Smooth muscle cell (in vitro differentiated cells): ENCODE data around the gene ZNF574. TPM values are rescaled to one million over a fixed set of nuclear protein-coding genes. Genes with fewer than 3 reads are reported as not detected.

ENCODE experiments used
- DNase-seq: peaks from one replicate; lab custom pipeline; 2025; ENCODE audit not compliant: unreplicated experiment; lab: John Stamatoyannopoulos, UW
- H2AFZ ChIP-seq: fragments of 200-600 bp; sonication (generic); 2 replicates; pipeline ENCODE4 v1.6.0; 2016; ENCODE audit warnings: antibody characterized with exemption, low read depth, mild to moderate bottlenecking
- H3F3A ChIP-seq: fragments of 200-600 bp; sonication (generic); 2 replicates; pipeline ENCODE4 v1.6.0; 2017; ENCODE audit warnings: antibody characterized with exemption, low read depth
- H3K27ac ChIP-seq: fragments of 200-600 bp; sonication (generic); 2 replicates; pipeline ENCODE4 v1.5.1; 2016; ENCODE audit warnings: low read depth, mild to moderate bottlenecking
- H3K27me3 ChIP-seq: fragments of 200-600 bp; sonication (generic); 2 replicates; pipeline ENCODE4 v1.6.1; 2016; ENCODE audit warnings: low read depth, mild to moderate bottlenecking
- H3K36me3 ChIP-seq: fragments of 200-600 bp; sonication (generic); 2 replicates; pipeline ENCODE4 v1.5.1; 2016; ENCODE audit warnings: low read depth
- H3K4me1 ChIP-seq: fragments of 200-600 bp; sonication (generic); 2 replicates; pipeline ENCODE4 v1.5.1; 2016; ENCODE audit warnings: low read depth
- H3K4me2 ChIP-seq: fragments of 200-600 bp; sonication (generic); 2 replicates; pipeline ENCODE4 v1.6.0; 2016; ENCODE audit warnings: mild to moderate bottlenecking
- H3K4me3 ChIP-seq: fragments of 200-600 bp; sonication (generic); 2 replicates; pipeline ENCODE4 v1.5.1; 2016; ENCODE audit warnings: mild to moderate bottlenecking
- H3K79me2 ChIP-seq: fragments of 200-600 bp; sonication (generic); 2 replicates; pipeline ENCODE4 v1.6.0; 2016; ENCODE audit warnings: low read depth, mild to moderate bottlenecking
- H3K9ac ChIP-seq: fragments of 200-600 bp; sonication (generic); 2 replicates; pipeline ENCODE4 v1.6.0; 2016; ENCODE audit warnings: low read depth
- H3K9me3 ChIP-seq: fragments of 200-600 bp; sonication (generic); replicated peaks from 2 replicates; pipeline ENCODE4 v1.5.1; 2016; ENCODE audit warnings: low read depth
- H4K20me1 ChIP-seq: fragments of 200-600 bp; sonication (generic); 2 replicates; pipeline ENCODE4 v1.6.0; 2016; ENCODE audit warnings: low read depth
- WGBS: methylation state at CpG from one replicate; pipeline ENCODE4 v1.1.7; 2016; ENCODE audit warnings: low lambda C conversion rate; 5-methylcytosine and 5-hydroxymethylcytosine counted together
- polyA plus RNA-seq: library from polyadenylated mRNA; unstranded; fragments of >200 nt; fragmentation: Nextera tagmentation; extraction: Ambion mirVana; gene quantifications from 2 replicates; pipeline ENCODE4 v1.2.1, GENCODE V29; 2016
- total RNA-seq: library from RNA; depleted of rRNA; stranded (reverse); fragments of >200 nt; gene quantifications from 2 replicates; pipeline ENCODE4 v1.2.3, GENCODE V29; 2014
- TF ChIP-seq, protein P1 (sequence below): fragments of 200-600 bp; sonication (generic); IDR thresholded peaks from 2 replicates; pipeline ENCODE4 v1.5.1; 2017; ENCODE audit warnings: borderline replicate concordance, mild to moderate bottlenecking, antibody characterized with exemption; ENCODE audit not compliant: insufficient read depth, poor library complexity, severe bottlenecking

The ZNF574 gene
- total and polyA plus RNA-seq, 2 experiments from 2014 or later = 8.9 to 20.5 TPM

GRCh38 chr19:42115219-42115618, 39.3 kb downstream of the ZNF574 start:
- DNase-seq = no peak
- H3K27me3 ChIP-seq = no peaks in the 10 kb centered on the region
- peaks cover 18% of the 10 kb centered on the region for H3K4me1 ChIP-seq
- WGBS = 68% methylated on average over 4 of the region's 4 CpGs
- no peaks in the 10 kb centered on the region for H3K79me2 ChIP-seq
- no peaks in the 10 kb centered on the region for H3K9me3 ChIP-seq
- H3K4me3 ChIP-seq = no peak overlapping the region
- peaks cover 18% of the 10 kb centered on the region for H3F3A ChIP-seq
- no peaks in the 10 kb centered on the region for H3K36me3 ChIP-seq
- no peaks in the 10 kb centered on the region for H4K20me1 ChIP-seq
- peak overlapping the region; percentile 91 for H3K27ac ChIP-seq
- no peak overlapping the region for H3K4me2 ChIP-seq
- no peak overlapping the region for H3K9ac ChIP-seq
- H2AFZ ChIP-seq = no peak overlapping the region
- TF ChIP-seq, protein P1, sequence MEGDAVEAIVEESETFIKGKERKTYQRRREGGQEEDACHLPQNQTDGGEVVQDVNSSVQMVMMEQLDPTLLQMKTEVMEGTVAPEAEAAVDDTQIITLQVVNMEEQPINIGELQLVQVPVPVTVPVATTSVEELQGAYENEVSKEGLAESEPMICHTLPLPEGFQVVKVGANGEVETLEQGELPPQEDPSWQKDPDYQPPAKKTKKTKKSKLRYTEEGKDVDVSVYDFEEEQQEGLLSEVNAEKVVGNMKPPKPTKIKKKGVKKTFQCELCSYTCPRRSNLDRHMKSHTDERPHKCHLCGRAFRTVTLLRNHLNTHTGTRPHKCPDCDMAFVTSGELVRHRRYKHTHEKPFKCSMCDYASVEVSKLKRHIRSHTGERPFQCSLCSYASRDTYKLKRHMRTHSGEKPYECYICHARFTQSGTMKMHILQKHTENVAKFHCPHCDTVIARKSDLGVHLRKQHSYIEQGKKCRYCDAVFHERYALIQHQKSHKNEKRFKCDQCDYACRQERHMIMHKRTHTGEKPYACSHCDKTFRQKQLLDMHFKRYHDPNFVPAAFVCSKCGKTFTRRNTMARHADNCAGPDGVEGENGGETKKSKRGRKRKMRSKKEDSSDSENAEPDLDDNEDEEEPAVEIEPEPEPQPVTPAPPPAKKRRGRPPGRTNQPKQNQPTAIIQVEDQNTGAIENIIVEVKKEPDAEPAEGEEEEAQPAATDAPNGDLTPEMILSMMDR = no peak

DNA sequence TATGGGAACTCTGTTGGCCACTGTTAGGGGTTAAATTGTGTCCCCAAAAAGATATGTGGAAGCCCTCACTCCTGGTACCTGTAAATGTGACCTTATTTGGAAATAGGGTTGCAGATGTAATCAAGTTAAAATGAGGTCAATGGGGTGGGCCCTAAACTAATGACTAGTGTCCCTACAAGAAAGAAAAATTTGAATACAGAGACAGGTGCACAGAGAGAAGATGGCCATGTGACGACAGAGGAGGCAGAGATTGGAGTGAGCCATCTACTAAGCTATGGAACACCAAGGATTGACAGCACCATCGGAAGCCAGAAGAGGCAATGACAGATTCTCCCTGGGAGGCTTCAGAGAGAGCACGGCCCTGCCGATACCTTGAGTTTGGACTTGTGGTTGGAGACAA, 39.7 kb downstream of the ZNF574 start:
- no peak overlapping the region for H3K4me2 ChIP-seq
- no peak overlapping the region for H3K4me3 ChIP-seq
- peaks cover 18% of the 10 kb centered on the region for H3F3A ChIP-seq
- no peaks in the 10 kb centered on the region for H3K36me3 ChIP-seq
- H2AFZ ChIP-seq = no peak overlapping the region
- WGBS = 92% methylated on average over 4 of the region's 4 CpGs
- no peak overlapping the region for H3K9ac ChIP-seq
- no peak overlapping the region for H3K27ac ChIP-seq
- no peaks in the 10 kb centered on the region for H3K9me3 ChIP-seq
- H3K79me2 ChIP-seq = no peaks in the 10 kb centered on the region
- TF ChIP-seq, protein P1 = no peak
- no peak for DNase-seq
- H3K27me3 ChIP-seq = no peaks in the 10 kb centered on the region
- H3K4me1 ChIP-seq = peaks cover 18% of the 10 kb centered on the region
- H4K20me1 ChIP-seq = no peaks in the 10 kb centered on the region

- H4K20me1 ChIP-seq = no peaks in the 10 kb centered on the region
- H3K36me3 ChIP-seq = no peaks in the 10 kb centered on the region
- H3K4me1 ChIP-seq = peaks cover 21% of the 10 kb centered on the region
- H3K4me3 ChIP-seq = no peak overlapping the region
- H2AFZ ChIP-seq = no peak overlapping the region
- peaks cover 18% of the 10 kb centered on the region for H3F3A ChIP-seq
- H3K27me3 ChIP-seq = no peaks in the 10 kb centered on the region
- H3K9me3 ChIP-seq = no peaks in the 10 kb centered on the region
- no peak overlapping the region for H3K27ac ChIP-seq
- DNase-seq = no peak
- no peak overlapping the region for H3K9ac ChIP-seq
- no peak overlapping the region for H3K4me2 ChIP-seq
- TF ChIP-seq, protein P1 = no peak
- H3K79me2 ChIP-seq = no peaks in the 10 kb centered on the region
- 97% methylated on average over 20 of the region's 20 CpGs for WGBS
Measured at GRCh38 chr19:42116308-42117075, 40.5 kb downstream of the ZNF574 start.

DNA sequence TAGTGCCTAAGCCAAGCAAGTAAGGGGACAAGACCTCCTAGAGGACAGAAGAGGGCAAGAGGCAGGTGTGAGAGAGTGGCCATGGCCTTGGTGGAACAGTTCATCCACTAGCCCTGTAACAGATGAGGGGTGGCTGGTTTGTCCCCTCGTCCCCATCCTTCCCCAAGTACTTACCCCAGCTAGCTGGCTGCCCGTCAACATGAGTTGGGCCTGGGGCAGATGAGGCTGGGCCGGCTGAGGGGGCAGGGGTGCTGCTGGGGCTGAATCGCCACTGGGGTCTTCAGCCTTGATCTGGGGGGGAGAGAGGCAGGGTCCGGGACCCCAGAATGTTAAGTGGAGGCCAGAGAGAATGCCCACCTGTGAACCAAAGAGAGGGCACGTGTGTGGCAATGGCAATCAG, 41.1 kb downstream of the ZNF574 start:
- no peaks in the 10 kb centered on the region for H3K36me3 ChIP-seq
- no peaks in the 10 kb centered on the region for H4K20me1 ChIP-seq
- H2AFZ ChIP-seq = no peak overlapping the region
- H3K79me2 ChIP-seq = no peaks in the 10 kb centered on the region
- no peaks in the 10 kb centered on the region for H3K27me3 ChIP-seq
- no peak overlapping the region for H3K4me3 ChIP-seq
- H3K4me1 ChIP-seq = peaks cover 23% of the 10 kb centered on the region
- peaks cover 18% of the 10 kb centered on the region for H3F3A ChIP-seq
- WGBS = 97% methylated on average over 6 of the region's 6 CpGs
- TF ChIP-seq, protein P1 = no peak
- H3K27ac ChIP-seq = no peak overlapping the region
- DNase-seq = no peak
- H3K9me3 ChIP-seq = no peaks in the 10 kb centered on the region
- H3K9ac ChIP-seq = no peak overlapping the region
- H3K4me2 ChIP-seq = no peak overlapping the region
